Measurements from ENCODE around the gene DNMT3A.

The DNMT3A gene

DNA sequence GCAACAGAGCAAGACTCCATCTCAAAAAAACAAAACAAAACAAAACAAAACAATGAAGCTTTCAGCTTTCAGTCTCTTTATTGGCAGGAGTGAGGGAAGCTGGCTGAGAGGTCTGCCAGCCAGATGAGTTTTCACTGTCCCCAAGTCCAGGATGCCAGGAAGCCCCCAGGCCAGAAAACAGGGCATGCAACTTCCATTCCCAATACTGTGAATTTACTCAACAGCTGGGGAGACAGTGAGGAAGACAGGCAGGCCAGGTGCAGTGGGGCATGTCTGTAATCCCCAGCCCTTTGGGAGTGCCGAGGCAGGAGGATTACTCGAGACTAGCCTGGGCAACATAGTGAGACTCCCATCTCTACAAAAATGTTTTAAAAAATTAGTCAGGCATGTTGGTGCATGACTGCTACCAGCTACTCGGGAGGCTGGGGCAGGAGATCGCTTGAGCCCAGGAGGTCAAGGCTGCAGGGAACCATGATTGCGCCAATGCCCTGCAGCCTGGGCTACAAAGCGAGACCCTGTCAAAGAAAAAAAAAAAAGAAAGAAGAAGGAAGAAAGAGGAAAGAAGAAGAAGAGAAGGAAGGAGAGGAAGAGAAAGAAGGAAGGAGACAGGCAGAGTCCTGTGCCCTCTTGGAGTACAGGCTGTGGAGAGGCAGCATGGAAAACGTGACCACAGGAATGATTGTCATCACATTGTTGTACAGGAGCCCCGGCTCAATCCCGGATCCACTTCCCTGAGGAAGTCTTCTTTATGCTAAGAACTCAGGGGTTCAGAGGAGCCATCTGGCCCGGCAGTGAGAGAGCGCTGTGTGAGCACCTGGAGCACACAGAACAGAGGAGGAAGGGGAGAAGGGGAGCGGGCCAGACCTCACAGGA is 144.2 kb downstream of the DNMT3A start:
- peak; percentile 61 for DNase-seq

DNA sequence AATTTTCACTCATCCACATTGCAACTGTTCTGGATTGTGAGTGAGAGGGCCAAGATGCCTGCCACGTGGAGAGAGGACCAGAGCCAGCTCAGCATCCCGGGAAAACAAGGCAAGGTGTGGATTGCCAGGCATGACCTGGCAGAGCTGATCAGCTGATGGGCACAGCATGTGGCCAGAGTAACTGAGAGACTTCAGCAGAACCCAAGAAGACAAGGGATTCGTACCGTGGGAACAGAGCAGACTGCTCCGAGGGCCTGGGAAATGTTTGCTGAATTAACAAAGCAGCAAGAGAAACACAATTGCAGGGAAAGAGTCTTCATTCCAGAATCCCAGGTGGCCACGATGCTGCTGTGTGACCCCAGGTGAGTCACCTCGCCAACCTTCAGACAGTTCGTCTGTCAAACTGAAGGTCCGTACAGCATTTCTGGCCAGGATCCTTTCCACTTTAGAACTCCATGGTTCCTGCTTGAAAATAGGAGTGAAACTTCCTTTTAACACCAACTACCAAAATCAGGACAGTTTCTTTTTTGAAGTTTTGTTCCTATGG is 147.1 kb downstream of the DNMT3A start:
- no peak for DNase-seq

DNA sequence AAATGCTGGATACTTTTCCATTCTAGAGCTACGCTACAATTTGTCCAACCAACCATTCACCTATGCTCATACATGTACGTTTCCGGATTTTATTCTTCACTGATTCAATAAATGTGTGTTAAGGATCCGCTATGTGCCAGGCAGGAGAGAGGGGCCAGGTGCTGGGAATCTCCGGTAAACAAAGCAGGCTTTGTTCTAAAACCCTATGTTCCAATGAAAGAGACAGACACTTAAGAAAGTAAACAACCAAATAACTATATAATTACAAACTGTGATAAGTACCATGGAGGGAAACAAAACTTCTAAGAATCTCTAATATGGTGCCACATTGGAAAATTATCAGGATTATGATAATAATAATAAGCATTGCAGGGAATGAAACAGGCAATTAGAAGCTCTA is 151.2 kb downstream of the DNMT3A start:
- DNase-seq = no peak

DNA sequence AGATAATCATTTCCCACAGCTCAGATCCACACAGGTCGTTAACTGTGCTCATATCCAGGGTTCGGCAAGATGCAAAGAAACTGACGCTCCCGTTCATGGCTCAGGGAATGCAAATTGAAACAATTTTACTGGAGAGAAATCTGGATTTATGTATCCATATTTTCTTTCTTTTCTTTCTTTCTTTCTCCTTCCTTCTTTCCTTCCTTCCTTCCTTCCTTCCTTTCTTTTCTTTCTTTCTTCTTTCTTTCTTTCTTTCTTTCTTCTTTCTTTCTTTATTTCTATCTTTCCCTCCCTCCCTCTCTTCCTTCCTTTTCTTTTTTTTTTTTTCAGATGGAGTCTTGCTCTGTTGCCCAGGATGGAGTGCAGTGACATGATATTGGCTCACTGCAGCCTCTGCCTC is 153.3 kb downstream of the DNMT3A start:
- no peak for DNase-seq

DNA sequence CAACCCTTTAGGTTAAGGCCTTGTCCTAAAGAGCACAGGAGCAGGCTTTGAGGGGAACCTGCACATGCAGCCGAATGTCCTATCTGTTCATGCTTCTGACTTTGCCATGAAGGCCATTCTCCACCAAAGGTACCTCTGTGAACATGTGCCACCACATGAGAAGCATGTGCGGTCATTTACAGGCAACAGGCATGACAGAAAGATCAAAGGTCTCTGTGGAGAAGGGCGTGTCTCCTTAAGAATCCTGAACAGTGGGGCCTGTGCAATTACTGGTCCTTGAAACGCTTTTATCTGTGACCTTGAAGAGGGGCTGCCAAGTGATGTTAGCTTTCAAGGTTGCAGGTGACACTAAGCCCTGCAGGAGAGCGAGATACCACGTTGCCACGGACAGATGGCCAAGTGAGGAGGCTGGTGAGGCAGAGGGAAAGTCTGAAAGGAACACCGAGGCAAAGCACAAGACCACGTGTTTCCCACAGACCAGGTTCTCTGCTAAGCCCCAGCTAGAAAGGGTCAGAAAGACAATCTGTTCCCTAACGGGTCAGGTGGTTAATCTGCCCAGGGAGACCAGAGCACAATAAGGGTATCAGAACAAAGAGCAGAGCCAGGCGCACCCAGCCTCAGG is 153.9 kb downstream of the DNMT3A start:
- DNase-seq = no peak

DNA sequence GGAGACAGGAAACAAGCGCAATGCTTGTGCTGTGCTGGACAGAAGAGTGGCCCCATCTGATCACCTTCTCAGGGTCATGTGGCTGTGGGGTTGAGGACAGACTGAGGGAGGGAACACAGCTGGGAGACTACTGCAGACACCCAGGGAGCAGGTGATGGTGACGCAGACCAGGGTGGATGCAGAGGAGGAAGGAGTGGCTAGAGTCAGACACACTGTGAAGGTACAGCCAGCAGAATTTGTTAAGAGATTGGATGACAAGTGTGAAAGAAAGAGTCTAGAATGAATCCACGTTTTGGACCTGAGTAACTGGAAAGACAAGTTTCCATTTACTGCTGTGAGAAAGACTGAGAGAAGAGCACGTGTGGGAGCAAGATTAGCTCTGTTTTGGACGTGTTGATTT is 157.5 kb downstream of the DNMT3A start:
- DNase-seq = no peak

DNA sequence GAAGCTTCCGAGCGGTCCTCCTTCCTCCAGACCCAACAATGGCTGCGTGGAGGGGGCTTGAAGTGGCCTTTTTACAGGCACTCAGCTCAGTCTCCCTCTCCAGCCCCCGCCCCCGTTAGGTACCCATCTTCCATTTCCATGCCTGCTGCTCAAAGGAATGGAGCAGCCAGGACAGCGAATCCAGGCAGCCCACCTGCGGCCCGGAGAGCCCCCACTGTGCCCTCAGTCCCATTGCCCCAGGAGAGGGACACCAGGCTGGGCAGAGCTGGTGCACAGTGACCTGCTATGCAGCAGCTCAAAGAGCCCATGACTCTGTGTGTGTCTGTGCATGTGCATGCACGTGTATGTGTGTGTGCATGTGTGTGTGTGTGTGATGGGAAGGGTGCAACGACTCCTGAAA is 162.7 kb downstream of the DNMT3A start:
- no peak for DNase-seq
